Left kidney (tissue), 2 donors: Measurements from ENCODE around the gene SERTAD1. TPM values are rescaled to one million over a fixed set of nuclear protein-coding genes. Genes with fewer than 3 reads are reported as not detected.
A peak's percentile ranks its signal among the peaks of the same experiment; 100 is the strongest.
"Not testable (repeated sequence)": the region's sequence is repeated elsewhere in the genome, so short reads cannot be mapped to it uniquely, and the experiment has no call there.

Experiments
- DNase-seq: peaks from one replicate; pipeline ENCODE4 v3.0.0-alpha.2; 2013
- polyA plus RNA-seq: library from polyadenylated mRNA; unstranded; fragments of 120-200 nt; gene quantifications from one replicate; pipeline ENCODE4 v1.2.1, GENCODE V29; 2013; ENCODE audit not compliant: insufficient read length

The SERTAD1 gene
- polyA plus RNA-seq, 1 donor: 5.7 TPM

DNA sequence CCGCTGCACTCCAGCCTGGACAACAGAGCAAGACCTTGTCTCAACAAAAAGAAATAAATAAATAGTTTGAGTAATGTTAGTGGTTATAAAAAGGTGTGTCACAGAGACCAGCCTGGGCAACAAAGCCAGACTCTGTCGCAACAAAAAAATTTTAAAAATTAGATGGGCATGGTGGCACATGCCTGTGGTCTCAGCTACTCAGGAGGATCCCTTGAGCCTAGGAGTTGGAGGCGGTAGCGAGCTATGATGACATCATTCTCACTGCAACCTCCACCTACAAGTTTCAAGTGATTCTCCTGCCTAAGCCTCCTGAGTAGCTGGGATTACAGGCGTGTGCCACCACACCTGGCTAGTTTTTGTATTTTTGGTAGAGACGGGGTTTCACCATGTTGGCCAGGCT, 28.2 kb upstream of the SERTAD1 start:
- not testable (repeated sequence) for DNase-seq

DNA sequence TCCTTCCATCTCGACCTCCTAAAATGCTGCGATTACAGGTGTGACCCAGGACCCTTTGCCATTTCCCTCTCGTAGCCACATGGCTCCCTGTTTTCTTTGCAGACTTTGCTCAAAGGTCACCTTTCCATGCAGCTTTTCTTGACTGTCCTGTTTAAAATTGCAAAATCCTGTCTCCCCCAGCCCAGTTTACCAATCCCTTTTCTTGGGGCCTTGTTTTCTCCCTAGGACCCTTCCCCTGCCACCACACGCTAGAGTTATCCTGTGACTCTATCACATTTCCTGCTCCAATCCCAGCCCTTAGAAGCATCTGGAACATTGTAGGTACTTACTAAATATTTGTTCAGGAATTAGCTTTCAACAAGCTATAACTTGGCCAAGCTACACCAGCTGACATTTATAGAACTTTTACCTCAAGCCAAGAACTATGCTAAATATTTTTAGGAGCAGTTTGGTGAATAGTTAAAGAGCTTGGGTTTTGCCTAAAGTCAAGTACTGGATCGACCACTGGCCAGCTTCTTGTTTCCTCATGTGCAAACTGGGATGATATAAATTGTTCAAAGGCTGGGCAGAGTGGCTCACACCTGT, 27.5 kb upstream of the SERTAD1 start:
- no peak for DNase-seq

DNA sequence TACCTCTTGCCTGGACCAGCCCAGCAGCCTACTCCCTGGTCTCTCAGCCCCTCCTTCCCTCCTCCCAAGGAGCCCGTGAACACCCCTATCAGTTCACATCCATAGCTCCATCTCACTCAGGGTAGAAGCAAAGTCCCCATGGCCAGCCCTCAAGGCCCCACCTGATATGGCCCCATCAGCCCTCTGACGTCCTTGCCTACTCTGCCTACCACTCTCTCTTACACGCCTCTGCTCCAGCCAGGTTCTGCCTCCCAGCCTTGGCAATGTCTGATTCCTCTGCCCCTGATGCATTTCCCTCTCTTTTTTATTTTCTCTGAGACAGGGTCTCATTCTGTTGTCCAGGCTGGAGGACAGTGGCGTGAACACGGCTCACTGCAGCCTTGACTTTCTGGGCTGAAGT, 26.2 kb upstream of the SERTAD1 start:
- no peak for DNase-seq

DNA sequence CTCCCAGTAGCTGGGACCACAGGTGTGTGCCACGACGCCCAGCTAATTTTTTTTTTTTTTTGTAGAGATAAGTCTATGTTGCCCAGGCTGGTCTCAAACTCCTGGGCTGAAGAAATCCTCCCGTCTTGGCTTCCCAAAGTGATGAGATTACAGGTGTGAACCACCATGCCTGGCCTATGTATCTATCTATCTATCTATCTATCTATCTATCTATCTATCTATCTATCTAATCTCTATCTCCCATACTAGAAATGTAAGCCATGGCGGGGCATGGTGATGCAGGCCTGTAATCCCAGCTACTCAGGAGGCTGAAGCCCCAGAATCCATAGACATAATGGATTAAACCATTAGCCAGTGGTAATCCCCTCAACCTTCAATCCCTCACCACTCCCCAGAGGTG, 24.9 kb upstream of the SERTAD1 start:
- DNase-seq: no peak

DNA sequence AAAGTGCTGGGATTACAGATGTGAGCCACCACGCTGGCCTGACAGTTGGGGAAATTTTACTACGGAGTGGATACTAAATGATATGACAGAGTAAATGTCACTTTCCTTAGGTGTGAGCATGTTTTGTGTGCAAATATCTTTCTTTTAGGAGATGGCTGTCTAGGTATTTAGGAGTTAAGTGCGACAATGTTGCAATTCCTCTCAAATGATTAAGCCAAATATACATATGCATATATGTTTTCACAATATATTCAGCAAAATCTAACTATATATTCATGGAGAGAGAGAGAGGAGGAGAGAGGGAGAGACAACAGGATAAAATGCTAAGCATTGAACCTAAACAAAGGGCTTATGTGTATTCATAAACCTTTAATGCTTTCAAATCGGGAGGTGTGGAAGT, 23.7 kb upstream of the SERTAD1 start:
- DNase-seq: no peak

DNA sequence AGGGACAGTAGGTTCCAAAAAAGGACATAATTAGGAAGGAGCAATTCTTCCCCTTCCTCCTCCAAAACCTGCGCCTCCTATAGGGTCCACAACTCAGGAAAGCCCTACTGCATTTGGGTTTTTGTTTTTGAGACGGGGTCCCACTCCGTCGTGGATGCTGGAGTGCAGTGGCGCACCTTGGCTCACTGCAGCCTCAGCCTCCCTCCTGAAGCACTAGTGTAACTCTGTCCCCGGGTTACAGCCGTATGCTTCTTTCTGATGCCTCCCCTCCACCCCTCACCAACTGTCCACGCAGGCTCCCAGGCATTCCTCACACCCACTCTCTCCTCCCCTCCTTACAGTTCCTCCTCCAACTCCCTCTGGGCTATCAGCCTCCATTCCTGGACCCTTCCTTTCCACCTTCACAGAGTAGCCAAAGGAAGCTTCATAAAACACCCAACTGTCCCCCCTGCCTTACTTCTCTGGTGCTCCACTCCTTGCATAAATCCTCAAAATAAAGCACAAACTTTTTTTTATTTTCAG, 20.5 kb upstream of the SERTAD1 start:
- no peak for DNase-seq

DNA sequence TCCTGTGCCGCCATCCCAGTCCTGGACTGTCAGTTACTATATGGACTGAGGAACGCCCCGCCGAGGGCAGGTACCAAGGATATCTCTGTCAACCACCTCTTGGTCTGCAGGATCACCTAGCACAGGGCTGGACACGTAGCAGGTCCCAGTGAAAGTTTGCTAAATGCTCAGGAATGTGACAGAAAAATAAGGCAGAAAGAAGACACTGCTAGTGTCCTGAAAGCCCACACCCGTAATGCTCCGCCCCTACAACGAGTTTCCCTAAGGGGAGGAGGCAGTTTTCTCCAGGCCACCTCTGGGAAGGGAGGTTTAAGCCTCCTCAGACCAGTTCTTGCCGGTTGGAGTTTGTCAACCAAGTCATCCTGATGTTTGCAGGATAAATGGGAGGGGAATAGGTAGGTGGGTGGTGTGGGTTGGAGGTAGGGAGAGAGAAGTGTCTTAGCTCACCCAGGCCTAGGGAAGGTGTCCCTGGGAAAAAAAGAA, 20.0 kb upstream of the SERTAD1 start:
- DNase-seq: no peak

DNA sequence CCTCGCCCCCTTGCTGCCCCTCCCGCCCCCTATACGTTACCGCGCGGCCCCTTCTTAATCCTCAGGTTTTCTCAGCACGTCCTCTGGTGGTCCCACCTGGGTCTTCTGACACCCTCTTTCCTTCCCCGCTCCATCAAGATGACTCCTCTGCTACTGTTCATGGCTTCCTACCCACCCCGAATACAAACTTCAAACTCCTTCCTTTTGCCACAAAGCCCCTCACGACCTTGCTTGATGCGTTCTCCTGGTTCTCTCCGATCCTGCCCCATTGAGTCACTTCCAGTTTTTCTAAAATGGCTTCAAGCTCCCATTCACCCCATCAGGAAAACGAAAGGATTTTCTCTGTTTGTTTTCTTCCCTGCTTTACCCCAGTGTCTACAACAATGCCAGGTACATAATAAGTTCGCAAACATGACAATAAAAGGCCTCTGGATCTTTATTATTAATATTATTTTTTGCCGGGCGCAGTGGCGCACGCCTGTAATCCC, 19.1 kb upstream of the SERTAD1 start:
- no peak for DNase-seq

DNA sequence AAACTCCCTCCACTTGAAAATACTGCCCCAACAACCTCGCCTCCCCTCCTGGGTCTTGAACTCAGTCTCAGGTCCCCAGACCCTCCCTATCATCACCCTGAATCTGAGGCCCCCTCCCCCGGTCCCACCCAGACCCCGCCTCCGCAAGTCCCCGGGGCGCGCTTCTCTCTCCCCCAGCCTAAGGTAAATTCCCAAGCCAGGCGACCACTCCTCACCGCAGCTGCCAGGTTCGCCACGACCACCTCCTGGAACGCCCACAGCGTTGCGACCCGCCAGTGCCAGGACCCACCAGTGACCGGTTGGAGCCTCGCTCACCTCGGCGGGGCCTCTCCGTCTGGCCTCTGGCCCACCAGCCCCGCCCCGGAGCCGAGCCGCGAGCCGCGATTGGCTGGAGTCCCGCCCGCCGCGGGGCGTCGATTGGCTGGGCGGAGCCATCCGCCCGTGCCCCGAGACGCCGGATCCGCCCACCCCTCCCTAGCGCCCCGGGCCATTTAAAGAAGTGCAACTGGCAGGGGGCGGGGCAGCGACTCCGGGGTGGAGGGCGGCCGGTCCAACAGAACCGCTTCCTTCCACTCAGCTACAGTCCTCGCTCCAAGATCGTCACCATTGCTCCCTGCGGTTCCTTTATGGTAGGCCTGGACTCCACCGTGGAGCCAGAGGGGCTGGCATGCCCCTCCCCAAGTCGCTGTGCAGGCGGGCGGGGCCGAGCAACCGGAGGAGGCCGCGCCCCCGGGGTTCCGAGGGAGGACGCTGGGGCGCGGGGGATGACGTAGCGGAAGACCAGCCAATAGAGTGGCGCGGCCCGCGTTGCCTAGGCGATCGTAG, 18.4 kb upstream of the SERTAD1 start, which contains the start of gene SERTAD3:
SERTAD3 (minus strand) TSS at position 336 of the 825 bp plus-strand sequence. CDS start 2,255 bp downstream, outside the sequence.
- DNase-seq: peak; percentile 97

DNA sequence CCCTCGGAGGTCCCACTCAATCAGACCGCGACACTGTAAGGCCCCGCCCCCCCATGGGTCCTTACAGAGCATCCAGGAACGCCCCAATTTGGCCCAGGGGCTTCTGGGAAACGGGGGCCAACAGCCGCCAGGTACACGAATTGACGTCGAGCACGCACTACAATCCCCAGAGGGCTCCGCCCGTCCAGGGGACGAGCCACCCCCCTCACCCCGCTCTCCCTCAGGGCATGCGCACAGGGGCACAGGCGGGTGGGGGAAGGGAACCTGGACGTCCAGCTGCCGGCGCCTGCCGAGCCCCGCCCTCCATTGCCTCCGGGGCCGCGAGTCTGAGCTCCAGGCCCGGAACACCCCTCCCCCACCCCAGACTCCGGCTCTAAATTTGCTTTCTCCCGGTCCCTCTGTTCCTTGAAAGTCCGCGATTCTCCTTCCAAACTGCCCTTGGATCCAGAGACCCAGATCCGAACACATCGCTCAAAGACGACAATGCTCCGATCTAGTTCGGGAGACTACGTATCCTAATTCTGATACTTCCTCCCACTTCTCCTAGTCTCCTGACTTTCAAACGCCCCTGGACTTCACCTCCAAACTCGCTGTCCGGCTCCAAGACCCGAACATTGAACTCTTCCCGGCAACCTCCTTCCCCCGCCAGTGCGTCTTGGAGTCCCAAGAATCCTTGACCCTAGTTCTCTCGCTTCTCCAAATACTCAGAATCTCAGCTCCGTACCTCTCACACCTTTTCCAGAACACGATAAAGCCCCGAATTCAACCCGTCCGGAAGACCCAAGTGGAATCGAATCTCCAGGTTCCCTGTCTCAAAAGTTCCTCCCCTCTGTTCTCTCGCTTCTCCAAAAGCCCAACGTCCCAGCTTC, 17.6 kb upstream of the SERTAD1 start:
- peak; percentile 100 for DNase-seq

DNA sequence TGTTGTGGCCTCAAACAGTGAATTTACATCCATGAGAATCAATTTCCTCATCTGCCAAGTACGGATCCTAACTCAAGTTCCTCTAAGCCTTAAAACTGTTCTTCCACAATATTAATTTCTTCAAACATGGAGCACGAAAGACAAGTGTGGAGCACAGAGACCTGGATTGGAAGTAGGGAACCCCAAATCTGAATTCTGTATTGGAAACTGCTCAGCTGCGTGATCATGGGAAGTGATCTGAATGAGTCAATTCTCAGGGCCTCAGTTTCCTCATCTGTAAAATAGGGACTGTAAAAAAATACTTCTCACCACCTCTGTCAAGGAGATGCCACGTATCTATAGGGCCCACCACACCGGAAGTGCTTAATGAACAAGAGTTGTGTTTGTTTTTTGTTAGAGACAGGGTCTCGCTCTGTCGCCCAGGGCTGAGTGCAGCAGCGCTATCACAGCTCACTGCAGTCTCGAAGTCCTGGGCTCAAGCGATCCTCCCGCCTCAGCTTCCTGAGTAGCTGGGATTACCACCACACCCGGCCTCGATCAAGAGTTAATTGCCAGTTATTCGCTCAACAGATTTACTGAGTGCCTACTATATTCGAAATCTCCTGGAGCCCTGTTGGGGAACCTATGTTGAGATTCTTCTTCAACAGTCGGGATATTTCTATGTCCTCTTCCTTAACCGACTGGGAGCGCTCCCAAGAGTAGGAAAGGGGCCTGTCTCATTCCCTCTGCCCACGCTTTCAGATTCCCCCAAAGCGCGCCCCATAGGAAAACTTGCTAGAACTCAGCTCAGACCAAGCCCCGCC, 16.7 kb upstream of the SERTAD1 start:
- no peak for DNase-seq

DNA sequence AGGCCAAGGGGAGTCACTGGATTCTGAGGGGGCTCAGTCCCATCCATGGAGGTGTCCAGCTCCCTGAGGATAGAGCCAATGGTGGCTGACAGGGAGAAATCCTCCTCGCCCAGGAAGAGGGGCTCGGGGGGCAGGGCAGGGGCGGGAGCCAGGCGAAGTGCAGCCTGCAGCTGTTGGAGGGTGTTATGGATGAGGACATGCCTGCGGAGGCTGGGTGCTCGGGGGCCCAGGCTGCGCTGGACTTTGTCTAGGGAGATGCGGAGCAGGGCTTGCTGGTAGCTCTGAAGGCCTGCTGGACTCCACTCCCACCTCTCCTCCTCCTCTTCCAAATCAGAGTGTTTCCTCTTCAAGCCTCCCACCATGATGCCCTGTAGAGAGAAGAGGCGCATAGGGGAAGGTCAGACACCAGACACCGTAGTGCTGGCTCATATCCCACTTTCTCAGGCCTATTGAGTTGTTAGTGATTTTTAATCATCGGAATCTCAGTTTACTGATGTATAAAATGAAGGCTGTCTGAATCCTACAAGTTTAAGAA, 16.0 kb upstream of the SERTAD1 start:
- no peak for DNase-seq

DNA sequence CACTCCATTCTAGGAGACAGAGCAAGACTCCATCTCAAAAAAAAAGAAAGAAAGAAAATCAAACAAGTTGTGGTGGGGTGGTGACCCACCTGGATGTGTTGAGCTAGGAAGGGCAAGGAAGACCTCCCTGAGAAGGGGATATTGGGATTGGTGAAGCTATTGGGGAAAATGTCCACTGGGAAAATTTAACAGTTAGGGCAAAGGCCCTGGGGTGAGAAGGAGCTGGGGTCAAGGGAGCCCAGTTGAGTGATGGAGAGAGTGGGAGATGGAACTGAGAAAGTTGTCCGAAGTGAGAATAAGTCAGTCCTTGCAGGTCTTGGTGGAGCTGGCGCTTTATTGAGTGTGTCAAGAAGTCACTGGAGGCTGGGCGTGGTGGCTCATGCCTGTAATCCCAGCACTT, 12.5 kb upstream of the SERTAD1 start:
- no peak for DNase-seq

DNA sequence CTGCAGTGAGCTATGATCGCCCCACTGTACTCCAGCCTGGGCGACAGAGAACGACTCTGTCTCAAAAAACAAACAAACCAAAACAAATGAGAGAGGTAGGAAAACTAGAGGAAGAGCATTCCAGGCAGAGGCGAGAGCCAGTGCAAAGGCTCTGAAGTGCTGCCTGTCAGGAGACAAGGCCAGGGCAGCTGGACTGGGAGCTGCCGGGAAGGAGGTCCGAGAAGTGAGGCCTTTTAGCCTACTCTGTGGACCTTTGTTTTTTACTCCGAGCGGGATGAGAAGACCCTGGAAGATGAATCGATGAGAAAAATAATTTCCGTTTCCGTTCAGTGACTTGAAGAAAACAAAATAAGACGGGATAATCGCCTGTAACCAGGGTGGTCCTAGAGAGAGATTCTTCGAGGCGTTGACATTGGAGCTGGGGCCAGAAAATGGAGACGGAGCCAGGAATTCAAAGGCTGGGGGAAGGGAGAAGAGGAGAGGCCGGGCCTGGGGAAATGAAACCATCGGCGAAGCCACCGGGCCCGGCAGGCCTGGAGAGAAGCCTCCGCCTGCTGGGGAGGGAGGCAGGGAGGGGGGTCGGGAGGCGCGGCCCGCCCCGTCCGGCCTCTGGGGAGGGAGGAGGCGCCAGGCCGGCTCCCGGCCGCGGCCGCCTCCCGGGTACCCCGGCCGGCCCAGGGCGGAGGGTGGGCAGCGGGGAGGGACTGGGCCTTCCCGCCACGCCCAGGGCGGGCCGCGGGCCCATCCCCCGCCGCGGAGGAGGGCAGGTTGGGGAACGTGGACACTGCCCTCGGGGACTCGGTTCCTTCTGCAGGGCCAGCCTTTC, 7.8 kb upstream of the SERTAD1 start:
- peak; percentile 94 for DNase-seq

DNA sequence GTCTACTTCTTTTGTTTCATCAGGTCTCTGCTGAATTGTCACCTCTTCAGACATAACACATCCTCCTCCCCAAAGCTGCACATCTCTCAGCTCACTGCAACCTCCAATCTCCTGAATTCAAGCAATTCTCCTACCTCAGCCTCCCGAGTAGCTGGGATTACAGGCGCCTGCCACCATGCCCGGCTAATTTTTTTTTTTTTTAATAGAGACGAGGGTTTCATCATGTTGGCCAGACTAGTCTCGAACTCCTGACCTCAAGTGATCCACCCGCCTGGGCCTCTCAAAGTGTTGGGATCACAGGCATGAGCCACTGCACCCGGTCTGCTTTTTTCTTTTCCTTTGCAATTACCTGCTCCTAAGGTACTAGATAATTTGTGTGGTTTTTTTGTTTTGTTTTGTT, 7.0 kb upstream of the SERTAD1 start:
- DNase-seq: not testable (repeated sequence)

DNA sequence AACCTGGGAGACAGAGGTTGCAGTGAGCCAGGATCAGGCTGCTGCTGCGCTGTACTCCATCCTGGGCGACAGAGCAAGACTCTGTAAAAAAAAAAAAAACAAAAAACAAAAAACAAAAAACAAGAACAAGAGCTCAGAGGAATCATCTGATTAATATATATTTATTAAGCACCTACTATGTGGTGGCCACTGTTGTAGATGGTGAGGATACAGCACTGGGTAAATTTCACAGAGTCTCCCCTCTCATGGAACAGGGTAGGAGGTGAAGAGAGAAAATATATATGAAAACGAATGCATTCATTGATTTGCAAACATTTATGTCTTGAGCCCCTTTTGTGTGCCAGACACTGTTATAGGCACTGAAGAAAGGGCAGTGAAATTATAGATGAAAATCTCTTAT, 5.9 kb upstream of the SERTAD1 start:
- no peak for DNase-seq

DNA sequence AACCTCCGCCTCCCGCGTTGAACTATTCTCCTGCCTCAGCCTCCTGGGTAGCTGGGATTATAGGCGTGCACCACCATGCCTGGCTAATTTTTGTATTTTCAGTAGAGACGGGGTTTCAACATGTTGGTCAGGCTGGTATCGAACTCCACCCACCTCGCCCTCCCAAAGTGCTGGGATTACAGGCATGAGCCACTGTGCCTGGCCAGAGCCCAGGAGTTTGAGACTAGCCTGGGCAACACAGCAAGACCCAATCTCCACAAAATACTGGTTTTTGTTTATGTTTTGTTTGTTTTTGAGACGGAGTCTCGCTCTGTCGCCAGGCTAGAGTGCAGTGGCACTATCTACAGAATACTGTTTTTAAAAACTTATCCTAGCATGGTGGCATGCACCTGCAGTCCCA, 4.5 kb upstream of the SERTAD1 start:
- not testable (repeated sequence) for DNase-seq

DNA sequence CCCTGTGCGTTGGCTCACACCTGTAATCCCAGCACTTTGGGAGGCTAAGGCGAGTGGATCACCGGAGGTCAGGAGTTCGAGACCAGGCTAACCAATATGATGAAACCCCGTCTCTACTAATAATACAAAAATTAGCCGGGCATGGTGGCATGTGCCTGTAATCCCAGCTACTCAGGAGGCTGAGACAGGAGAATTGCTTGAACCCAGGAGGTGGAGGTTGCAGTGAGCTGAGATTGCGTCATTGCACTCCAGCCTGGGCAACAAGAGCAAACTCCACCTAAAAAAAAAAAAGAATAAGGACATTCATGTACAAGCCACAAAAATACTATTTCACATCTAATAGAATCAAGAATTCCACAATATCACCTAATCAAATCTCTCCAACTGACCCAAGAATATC, 2.4 kb upstream of the SERTAD1 start:
- not testable (repeated sequence) for DNase-seq

DNA sequence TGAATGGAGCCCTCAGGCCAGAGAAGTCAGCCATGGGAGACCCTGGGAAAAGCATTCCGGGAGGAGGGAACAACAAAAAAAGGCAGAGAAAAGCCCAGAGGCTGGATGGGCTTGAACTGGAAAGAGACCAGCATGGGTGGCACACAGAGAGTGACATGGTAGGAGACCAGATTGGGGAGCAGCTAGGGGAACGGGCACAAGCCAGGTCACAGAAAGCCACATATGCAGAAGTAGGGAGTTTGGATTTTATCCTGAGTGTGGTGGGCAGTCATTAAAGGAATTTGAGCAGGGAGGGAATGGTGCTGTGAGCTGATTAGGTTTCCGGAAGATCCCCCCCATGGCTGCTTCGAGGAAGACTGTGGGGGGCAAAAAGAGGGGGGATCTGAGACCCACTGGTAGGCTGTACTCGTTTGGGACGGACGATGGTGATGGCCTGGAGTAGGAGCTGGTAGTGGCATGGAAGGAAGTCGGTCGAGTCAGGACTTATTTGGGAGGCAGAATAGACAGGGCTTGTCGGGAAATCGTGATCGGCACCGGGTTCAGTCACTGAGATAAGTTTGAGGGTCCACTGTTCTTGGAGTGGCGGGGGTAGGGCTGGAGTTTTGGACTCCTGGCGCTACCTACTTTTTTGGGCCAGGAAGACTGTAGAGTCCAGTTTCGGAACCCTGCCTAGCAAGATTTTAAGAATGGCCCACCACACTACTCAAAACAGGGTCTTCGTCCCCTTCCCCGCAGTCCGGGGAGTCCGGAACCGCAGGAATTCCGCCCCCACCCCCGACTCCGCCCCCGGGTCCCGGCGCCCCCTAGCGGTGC, 949 bp downstream of the SERTAD1 start:
- DNase-seq: no peak
